ENCODE data around the gene ACTL6B.

DNA sequence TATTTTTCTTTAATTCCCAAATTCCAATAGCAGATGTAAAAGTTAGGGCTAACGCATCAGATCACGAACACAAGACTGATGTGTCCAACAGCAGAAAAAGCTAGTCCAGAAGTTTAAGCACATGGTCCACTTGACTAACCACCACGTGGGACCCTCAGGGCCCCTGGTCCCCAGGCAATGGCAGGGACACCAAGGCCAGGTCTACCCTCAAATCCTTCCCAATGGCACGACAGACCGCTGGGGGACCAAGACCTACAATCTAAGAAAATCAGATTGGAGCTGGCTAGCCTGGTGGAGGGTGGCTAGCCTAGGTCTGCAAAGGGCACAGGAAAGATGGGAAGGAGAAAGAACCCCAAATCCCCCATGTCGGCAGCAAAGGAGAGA, 36.3 kb upstream of the ACTL6B start:
- TF ChIP-seq, protein P1, sequence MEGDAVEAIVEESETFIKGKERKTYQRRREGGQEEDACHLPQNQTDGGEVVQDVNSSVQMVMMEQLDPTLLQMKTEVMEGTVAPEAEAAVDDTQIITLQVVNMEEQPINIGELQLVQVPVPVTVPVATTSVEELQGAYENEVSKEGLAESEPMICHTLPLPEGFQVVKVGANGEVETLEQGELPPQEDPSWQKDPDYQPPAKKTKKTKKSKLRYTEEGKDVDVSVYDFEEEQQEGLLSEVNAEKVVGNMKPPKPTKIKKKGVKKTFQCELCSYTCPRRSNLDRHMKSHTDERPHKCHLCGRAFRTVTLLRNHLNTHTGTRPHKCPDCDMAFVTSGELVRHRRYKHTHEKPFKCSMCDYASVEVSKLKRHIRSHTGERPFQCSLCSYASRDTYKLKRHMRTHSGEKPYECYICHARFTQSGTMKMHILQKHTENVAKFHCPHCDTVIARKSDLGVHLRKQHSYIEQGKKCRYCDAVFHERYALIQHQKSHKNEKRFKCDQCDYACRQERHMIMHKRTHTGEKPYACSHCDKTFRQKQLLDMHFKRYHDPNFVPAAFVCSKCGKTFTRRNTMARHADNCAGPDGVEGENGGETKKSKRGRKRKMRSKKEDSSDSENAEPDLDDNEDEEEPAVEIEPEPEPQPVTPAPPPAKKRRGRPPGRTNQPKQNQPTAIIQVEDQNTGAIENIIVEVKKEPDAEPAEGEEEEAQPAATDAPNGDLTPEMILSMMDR (conservative IDR thresholded peaks at IDR 0.05 in 1 of 2, IDR thresholded peaks at IDR 0.05 in 1 of 2; ENCODE audit: extremely low read depth in 1 of 2, insufficient read depth in 1 of 2, low read depth in 1 of 2, low read length in 2 of 2): no peak
- TF ChIP-seq EZH2 (IDR thresholded peaks at IDR 0.05; ENCODE audit: borderline replicate concordance, low read length): no peak

Data from mammary epithelial cell (primary cell).